ENCODE results near the gene EVPLL. TPM values are rescaled to one million over a fixed set of nuclear protein-coding genes. Genes with fewer than 3 reads are reported as not detected.
"Not testable (repeated sequence)": the region's sequence is repeated elsewhere in the genome, so short reads cannot be mapped to it uniquely, and the experiment has no call there.

Gene EVPLL
- total RNA-seq, 1 donor from 2014 or later = not detected

- H3K4me1 Mint-ChIP-seq = no peaks in the 10 kb centered on the region
- H3K4me3 Mint-ChIP-seq = no peak overlapping the region
- H3K27me3 Mint-ChIP-seq (ENCODE audit: low read depth) = no peaks in the 10 kb centered on the region
- no peak overlapping the region for H3K27ac Mint-ChIP-seq (ENCODE audit: unreplicated experiment)
- H3K36me3 Mint-ChIP-seq (ENCODE audit: low read depth) = no peaks in the 10 kb centered on the region
- TF ChIP-seq, protein P1, sequence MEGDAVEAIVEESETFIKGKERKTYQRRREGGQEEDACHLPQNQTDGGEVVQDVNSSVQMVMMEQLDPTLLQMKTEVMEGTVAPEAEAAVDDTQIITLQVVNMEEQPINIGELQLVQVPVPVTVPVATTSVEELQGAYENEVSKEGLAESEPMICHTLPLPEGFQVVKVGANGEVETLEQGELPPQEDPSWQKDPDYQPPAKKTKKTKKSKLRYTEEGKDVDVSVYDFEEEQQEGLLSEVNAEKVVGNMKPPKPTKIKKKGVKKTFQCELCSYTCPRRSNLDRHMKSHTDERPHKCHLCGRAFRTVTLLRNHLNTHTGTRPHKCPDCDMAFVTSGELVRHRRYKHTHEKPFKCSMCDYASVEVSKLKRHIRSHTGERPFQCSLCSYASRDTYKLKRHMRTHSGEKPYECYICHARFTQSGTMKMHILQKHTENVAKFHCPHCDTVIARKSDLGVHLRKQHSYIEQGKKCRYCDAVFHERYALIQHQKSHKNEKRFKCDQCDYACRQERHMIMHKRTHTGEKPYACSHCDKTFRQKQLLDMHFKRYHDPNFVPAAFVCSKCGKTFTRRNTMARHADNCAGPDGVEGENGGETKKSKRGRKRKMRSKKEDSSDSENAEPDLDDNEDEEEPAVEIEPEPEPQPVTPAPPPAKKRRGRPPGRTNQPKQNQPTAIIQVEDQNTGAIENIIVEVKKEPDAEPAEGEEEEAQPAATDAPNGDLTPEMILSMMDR (conservative IDR thresholded peaks at IDR 0.05) = no peak
- no peak for DNase-seq (ENCODE audit: low read depth, low spot score)
- no peaks in the 10 kb centered on the region for H3K9me3 Mint-ChIP-seq
Observed at GRCh38 chr17:18380471-18381157, 3.0 kb downstream of the EVPLL start.

GRCh38 chr17:18381158-18381952 is 3.8 kb downstream of the EVPLL start:
- no peaks in the 10 kb centered on the region for H3K9me3 Mint-ChIP-seq
- no peak overlapping the region for H3K4me3 Mint-ChIP-seq
- no peaks in the 10 kb centered on the region for H3K4me1 Mint-ChIP-seq
- H3K27ac Mint-ChIP-seq (ENCODE audit: unreplicated experiment) = no peak overlapping the region
- no peaks in the 10 kb centered on the region for H3K36me3 Mint-ChIP-seq (ENCODE audit: low read depth)
- TF ChIP-seq, protein P1 (conservative IDR thresholded peaks at IDR 0.05) = no peak
- no peak for DNase-seq (ENCODE audit: low read depth, low spot score)
- no peaks in the 10 kb centered on the region for H3K27me3 Mint-ChIP-seq (ENCODE audit: low read depth)

GRCh38 chr17:18381953-18382245 is 4.3 kb downstream of the EVPLL start:
- H3K27ac Mint-ChIP-seq (ENCODE audit: unreplicated experiment) = no peak overlapping the region
- no peak overlapping the region for H3K4me3 Mint-ChIP-seq
- TF ChIP-seq, protein P1 (conservative IDR thresholded peaks at IDR 0.05) = no peak
- H3K36me3 Mint-ChIP-seq (ENCODE audit: low read depth) = no peaks in the 10 kb centered on the region
- H3K9me3 Mint-ChIP-seq = no peaks in the 10 kb centered on the region
- no peaks in the 10 kb centered on the region for H3K4me1 Mint-ChIP-seq
- H3K27me3 Mint-ChIP-seq (ENCODE audit: low read depth) = no peaks in the 10 kb centered on the region
- no peak for DNase-seq (ENCODE audit: low read depth, low spot score)

DNA sequence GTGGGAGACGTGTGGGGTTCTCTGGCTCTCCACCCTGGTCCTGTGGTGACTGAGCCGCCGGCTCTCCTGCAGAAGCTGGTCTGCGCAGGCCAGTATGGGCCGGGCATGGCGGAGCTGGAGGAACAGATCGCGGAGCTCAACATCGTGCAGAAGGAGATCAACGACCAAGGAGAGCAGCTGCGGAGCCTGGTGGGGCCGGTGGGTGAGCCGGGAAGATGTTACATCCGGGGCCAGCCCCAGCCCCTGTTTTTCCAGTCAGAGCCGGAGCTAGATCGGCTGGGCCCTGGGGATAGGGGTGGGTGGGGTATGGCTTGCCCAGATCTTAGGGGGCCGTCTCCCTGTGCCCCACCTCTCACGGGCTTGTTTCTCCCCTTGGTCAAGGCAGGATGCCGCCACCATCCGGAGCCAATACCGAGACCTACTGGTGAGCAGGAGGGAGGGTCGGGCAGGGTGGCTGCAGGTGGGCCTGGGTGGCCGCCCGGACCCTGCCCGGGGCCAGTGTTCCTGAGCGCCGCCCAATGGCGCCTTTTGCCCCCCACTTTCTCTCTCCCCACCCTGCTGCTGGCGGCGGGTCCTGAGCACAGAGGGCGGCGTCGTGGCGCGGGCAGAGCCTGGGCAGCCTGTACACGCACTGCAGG is 5.0 kb downstream of the EVPLL start:
- H3K27ac Mint-ChIP-seq (ENCODE audit: unreplicated experiment) = no peak overlapping the region
- no peak for DNase-seq (ENCODE audit: low read depth, low spot score)
- H3K4me3 Mint-ChIP-seq = no peak overlapping the region
- no peaks in the 10 kb centered on the region for H3K4me1 Mint-ChIP-seq
- TF ChIP-seq, protein P1 (conservative IDR thresholded peaks at IDR 0.05) = no peak
- H3K27me3 Mint-ChIP-seq (ENCODE audit: low read depth) = no peaks in the 10 kb centered on the region
- H3K9me3 Mint-ChIP-seq = no peaks in the 10 kb centered on the region
- no peaks in the 10 kb centered on the region for H3K36me3 Mint-ChIP-seq (ENCODE audit: low read depth)

DNA sequence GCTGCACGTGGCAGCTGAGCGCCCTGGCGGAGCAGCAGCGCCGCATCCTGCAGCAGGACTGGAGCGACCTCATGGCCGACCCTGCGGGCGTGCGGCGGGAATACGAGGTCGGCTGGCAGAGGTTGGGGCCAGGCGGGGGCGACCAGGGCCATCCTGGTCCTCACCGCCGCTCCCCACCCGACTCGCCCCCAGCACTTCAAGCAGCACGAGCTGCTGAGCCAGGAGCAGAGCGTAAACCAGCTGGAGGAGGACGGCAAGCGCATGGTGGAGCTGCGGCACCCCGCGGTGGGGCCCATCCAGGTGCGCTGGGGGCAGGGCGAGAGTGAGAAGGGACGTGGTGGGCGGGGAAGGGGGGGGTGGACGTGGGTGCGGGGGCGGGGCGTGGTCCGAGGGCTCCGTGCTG is 5.5 kb downstream of the EVPLL start:
- not testable (repeated sequence) for H3K9me3 Mint-ChIP-seq; DNase-seq (ENCODE audit: low read depth, low spot score); H3K4me1 Mint-ChIP-seq; H3K27ac Mint-ChIP-seq (ENCODE audit: unreplicated experiment); H3K36me3 Mint-ChIP-seq (ENCODE audit: low read depth); H3K27me3 Mint-ChIP-seq (ENCODE audit: low read depth); H3K4me3 Mint-ChIP-seq

GRCh38 chr17:18384271-18384670 is 6.7 kb downstream of the EVPLL start:
- H3K27me3 Mint-ChIP-seq (ENCODE audit: low read depth); H3K36me3 Mint-ChIP-seq (ENCODE audit: low read depth); H3K4me3 Mint-ChIP-seq; DNase-seq (ENCODE audit: low read depth, low spot score); H3K4me1 Mint-ChIP-seq; H3K27ac Mint-ChIP-seq (ENCODE audit: unreplicated experiment); H3K9me3 Mint-ChIP-seq: not testable (repeated sequence)

DNA sequence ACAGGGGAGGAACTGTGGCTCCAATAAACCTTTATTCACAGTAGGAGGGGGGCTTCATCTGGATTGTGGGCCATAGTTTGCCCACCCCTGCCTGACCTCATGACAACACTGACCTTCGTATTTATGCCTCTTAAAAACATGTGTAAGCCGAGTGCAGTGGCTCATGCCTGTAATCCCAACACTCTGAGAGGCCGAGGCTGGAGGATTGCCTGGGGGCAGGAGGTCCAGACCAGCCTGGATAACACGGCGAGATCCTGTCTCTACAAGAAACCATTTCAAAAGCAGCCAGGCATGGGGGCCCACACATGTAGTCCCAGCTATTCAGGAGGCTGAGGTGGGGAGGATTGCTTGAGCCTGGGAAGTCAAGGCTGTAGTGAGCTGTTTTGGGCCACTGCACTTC is 10.0 kb downstream of the EVPLL start:
- not testable (repeated sequence) for H3K27ac Mint-ChIP-seq (ENCODE audit: unreplicated experiment); H3K4me1 Mint-ChIP-seq; DNase-seq (ENCODE audit: low read depth, low spot score); H3K9me3 Mint-ChIP-seq; H3K36me3 Mint-ChIP-seq (ENCODE audit: low read depth); H3K4me3 Mint-ChIP-seq; H3K27me3 Mint-ChIP-seq (ENCODE audit: low read depth)

DNA sequence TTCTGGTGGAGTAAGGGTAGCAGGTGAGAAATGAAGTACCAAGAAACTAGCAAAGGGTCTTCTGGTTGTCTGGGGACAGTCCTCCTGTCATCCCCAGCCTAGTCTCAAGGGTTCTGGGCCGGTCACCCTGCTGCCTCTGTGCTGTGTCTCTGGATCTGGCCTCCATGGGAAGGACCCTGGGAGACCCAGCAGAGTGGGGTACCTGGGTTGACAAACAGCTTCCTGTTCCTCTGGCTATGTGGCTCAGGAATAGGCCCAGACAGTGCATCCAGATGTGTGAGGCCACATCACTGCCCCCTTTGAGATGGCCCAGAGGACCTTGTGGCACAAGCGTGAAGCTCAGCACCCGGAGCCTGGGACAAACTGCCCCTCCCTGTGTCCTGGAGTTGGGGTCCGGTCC is 10.7 kb downstream of the EVPLL start:
- not testable (repeated sequence) for H3K4me1 Mint-ChIP-seq; H3K36me3 Mint-ChIP-seq (ENCODE audit: low read depth); H3K27ac Mint-ChIP-seq (ENCODE audit: unreplicated experiment); DNase-seq (ENCODE audit: low read depth, low spot score); H3K9me3 Mint-ChIP-seq; H3K4me3 Mint-ChIP-seq; H3K27me3 Mint-ChIP-seq (ENCODE audit: low read depth)

GRCh38 chr17:18388728-18389127 is 11.2 kb downstream of the EVPLL start:
- H3K36me3 Mint-ChIP-seq (ENCODE audit: low read depth); H3K27me3 Mint-ChIP-seq (ENCODE audit: low read depth); H3K9me3 Mint-ChIP-seq; DNase-seq (ENCODE audit: low read depth, low spot score); H3K4me1 Mint-ChIP-seq; H3K27ac Mint-ChIP-seq (ENCODE audit: unreplicated experiment); H3K4me3 Mint-ChIP-seq: not testable (repeated sequence)

Measured in neural crest cell (in vitro differentiated cells).